GM12864 (cell line): ENCODE results near the gene ATP6V0D1.

Experiments
- DNase-seq: peaks from one replicate; pipeline ENCODE4 v3.0.0-alpha.2; 2011; ENCODE audit warnings: low read depth
- H3K4me3 ChIP-seq: 2 replicates; pipeline ENCODE4 v1.5.1; 2011; ENCODE audit warnings: mild to moderate bottlenecking, low read depth, low read length, control low read depth
- TF ChIP-seq, protein P1 (sequence below): IDR thresholded peaks from 2 replicates; pipeline ENCODE4 v1.5.1; 2011; ENCODE audit warnings: low read depth, mild to moderate bottlenecking, moderate library complexity, low read length, control low read depth, inconsistent platforms; ENCODE audit errors: missing control alignments

The ATP6V0D1 gene

DNA sequence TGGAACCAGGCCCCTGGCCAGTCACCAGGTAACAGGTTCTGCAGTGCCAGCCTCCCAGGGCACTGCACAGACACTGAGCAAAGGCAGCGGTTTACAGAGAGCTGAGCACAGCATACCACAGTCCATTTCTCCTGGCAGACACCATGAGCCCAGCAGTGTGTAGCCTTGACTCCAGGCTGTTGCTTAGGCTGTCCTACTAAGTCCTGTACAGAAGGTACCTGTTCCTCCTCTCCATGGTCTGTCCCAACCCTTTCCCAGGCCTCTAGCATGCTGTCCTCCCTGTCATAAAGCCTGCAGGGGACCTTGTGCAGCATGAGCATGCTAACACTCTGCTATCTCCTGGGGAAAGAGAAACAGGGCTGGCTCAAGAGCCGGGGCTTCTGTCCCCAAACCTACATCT lies 20.0 kb downstream of the ATP6V0D1 start:
- TF ChIP-seq, protein P1, sequence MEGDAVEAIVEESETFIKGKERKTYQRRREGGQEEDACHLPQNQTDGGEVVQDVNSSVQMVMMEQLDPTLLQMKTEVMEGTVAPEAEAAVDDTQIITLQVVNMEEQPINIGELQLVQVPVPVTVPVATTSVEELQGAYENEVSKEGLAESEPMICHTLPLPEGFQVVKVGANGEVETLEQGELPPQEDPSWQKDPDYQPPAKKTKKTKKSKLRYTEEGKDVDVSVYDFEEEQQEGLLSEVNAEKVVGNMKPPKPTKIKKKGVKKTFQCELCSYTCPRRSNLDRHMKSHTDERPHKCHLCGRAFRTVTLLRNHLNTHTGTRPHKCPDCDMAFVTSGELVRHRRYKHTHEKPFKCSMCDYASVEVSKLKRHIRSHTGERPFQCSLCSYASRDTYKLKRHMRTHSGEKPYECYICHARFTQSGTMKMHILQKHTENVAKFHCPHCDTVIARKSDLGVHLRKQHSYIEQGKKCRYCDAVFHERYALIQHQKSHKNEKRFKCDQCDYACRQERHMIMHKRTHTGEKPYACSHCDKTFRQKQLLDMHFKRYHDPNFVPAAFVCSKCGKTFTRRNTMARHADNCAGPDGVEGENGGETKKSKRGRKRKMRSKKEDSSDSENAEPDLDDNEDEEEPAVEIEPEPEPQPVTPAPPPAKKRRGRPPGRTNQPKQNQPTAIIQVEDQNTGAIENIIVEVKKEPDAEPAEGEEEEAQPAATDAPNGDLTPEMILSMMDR = no peak
- DNase-seq = no peak

DNA sequence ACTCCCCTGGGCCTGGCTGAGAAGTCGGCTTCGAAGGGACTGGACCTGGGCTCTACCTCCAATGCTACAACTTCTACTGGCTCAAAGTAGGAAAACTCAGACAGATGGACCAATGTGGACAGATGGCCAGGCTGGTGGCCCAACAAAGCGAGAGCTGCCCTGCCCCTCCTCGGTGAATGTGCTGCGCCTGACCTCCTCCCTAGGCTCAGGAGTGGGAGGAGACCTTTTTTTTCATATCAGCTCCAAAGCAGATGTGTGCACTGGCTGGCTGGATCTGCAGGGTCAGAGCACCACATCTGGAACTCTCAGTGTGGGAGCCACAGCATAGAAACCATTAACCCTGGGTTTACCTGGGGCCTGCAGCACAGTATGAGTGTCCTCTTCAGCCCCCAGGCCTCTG lies 20.8 kb downstream of the ATP6V0D1 start:
- H3K4me3 ChIP-seq = no peak overlapping the region
- TF ChIP-seq, protein P1 = no peak
- no peak for DNase-seq

More for the DNA sequence above, 20.0 kb downstream of the ATP6V0D1 start:
- no peak overlapping the region for H3K4me3 ChIP-seq

DNA sequence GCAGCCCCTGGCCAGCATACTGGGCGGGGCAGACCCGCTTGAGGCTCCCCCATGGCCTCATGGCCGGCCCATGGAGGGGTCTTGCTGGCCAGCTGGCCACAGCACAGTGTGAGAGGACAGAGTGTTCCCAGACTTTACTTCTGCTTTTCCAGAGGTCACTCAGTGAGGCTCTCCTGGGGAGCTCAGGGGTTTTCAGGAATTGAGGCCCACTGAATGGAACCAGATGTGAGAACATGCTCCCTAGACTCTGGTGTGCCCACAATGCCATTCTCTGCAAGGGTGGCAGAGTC lies 21.2 kb downstream of the ATP6V0D1 start:
- H3K4me3 ChIP-seq = no peak overlapping the region
- DNase-seq = no peak
- TF ChIP-seq, protein P1 = no peak

DNA sequence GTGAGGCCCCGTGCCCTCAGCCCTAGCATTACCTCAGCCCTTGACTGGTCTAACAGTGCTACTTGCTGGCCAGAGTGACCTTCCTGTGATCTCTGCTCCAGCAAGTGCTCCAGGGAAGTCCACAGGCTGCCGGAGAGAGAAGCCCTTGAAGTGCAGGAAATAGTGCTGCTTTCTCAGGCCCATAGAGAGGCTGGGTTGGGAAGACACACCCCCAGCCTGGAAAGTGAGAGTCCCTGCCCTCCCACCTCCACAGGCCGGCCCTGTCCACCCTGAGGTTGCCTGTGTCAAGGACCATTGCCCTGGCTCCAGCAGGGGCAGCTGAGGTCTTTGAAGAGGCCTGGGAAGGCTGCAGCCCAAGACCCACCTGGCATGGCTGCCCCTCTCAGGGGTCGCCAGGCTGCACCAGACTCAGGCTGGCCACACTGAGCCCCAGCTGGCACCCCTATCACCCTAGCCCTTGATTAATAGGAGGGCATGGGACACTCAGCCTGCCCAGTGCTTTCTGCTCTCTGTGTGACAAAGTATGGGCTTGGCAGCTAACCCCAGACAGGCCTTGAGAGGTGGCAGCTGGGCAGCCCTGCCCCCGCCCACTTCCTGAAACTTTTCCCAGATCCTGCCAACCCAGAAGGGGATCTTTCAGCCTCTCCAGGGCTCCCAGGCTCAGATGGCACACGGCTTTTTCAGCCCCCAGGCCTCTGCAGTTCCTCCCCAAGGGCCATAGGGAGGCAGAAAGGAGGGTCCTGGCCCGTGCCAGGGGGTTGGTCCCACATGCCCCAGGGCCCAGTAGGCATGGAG lies 21.7 kb downstream of the ATP6V0D1 start:
- DNase-seq = no peak
- TF ChIP-seq, protein P1 = no peak
- no peak overlapping the region for H3K4me3 ChIP-seq

DNA sequence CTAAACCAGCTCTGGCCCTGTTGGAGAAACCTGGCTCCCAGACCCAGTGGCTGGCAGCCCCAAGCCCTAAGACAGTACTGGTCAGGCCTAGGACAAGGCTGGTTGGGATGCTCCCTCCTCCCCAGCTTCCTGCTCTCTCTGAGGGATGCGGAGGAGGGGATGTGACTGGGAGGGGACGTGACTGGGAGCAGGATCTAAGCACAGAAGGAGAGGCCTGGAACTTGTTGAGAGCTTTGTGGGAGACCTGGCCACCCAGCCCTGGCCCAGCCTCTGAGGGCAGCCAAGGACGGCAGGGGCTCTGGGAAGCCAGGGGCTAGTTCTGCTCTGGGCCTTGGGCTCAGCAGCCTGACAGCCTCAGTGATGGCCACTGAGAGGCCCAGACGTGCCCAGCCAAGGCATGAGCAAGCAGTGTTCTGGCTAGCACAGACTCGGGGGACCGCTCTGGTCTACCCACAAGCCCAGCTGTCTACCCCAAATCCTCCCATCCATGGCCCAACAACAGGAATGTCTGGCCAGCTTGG lies 22.8 kb downstream of the ATP6V0D1 start:
- H3K4me3 ChIP-seq = no peak overlapping the region
- no peak for DNase-seq
- TF ChIP-seq, protein P1 = no peak

DNA sequence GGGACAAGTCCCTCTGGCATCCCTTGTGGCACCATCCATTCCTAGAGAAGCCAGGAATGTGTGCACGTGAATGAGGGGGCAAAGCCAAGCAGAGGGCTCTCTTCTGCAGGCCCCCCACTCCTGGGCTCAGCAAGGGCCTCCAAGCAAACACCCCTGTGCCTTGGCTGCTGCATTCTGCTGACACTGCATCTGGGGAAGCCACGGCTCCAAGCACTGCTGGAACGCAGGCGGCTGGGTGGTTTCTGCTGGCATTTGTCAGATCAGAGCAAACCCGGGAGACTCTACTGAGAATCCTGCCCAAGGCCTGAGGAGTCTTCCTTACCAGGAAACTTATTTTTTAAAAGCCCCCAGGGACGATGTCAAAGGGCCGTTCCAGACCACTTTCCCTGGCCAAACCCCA lies 23.3 kb downstream of the ATP6V0D1 start:
- DNase-seq = no peak
- H3K4me3 ChIP-seq = no peak overlapping the region
- TF ChIP-seq, protein P1 = no peak

DNA sequence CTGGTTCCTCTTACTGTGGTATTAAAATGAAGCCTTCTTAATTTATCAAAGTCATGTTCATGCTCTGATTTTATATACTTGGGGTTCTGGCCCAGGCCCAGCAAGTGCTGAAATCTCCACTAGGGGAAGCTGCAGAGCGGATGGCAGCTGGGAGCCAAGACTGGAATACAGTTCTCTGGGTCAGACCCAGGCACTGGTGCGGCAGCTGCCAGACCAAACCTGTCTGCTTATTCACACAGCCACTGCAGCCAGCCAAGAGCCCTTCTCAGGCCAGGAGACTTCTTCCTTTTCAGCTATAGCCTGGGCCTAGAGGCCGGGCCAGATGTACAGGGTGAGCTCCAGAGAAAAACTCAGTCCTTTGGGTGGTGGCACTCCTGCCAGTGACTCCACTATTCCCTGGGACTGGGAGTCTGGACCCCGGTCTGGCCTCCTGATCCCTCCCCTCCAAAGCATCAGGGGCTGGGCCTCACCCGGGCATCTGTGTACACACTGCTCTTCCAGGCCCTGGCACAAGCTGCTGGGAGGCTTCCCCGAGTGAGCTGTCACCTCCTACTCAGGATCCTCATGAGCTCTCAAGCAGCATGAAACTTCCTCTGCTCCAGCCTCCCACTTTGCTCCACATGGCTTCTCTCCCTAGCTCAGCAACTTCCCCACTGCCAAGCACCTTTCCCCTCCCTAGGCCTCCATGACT lies 24.4 kb downstream of the ATP6V0D1 start:
- TF ChIP-seq, protein P1 = peak; percentile 30

More for the DNA sequence above, 24.4 kb downstream of the ATP6V0D1 start:
- H3K4me3 ChIP-seq = no peak overlapping the region
- no peak for DNase-seq
